Effector memory CD4-positive, alpha-beta T cell (primary cell): ENCODE measurements around the gene ELL2.
"Not testable (repeated sequence)": the region's sequence is repeated elsewhere in the genome, so short reads cannot be mapped to it uniquely, and the experiment has no call there.

ENCODE experiments used
- DNase-seq, 3 donors: peaks; one replicate each; pipeline ENCODE4 v3.0.0-alpha.2; 2020
- H3K27ac ChIP-seq: 2 replicates; pipeline ENCODE4 v1.7.0; 2013; ENCODE audit warnings: mild to moderate bottlenecking, low read length, moderate library complexity; ENCODE audit not compliant: insufficient read depth, poor library complexity, severe bottlenecking
- H3K27me3 ChIP-seq: replicated peaks from 2 replicates; pipeline ENCODE4 v1.7.0; 2013; ENCODE audit warnings: mild to moderate bottlenecking, low read length; ENCODE audit not compliant: insufficient read depth, control insufficient read depth, poor library complexity, severe bottlenecking
- H3K36me3 ChIP-seq: 2 replicates; pipeline ENCODE4 v1.7.0; 2013; ENCODE audit warnings: mild to moderate bottlenecking, low read length, moderate library complexity; ENCODE audit not compliant: control insufficient read depth, insufficient read depth
- H3K4me1 ChIP-seq: 2 replicates; pipeline ENCODE4 v1.7.0; 2013; ENCODE audit warnings: low read length, mild to moderate bottlenecking; ENCODE audit not compliant: control insufficient read depth, insufficient read depth, poor library complexity, severe bottlenecking
- H3K4me3 ChIP-seq: 2 replicates; pipeline ENCODE4 v1.7.0; 2013; ENCODE audit warnings: low read length, low read depth, mild to moderate bottlenecking; ENCODE audit not compliant: insufficient read depth, poor library complexity, severe bottlenecking
- H3K9me3 ChIP-seq: 2 replicates; pipeline ENCODE4 v1.7.0; 2013; ENCODE audit warnings: mild to moderate bottlenecking, low read length, moderate library complexity; ENCODE audit not compliant: control insufficient read depth

ELL2 gene

GRCh38 chr5:95934207-95934804, 27.3 kb downstream of the ELL2 start:
- no peak for DNase-seq
- Histone ChIP-seq H3K4me1 (no peaks in the 10 kb centered on the region), H3K36me3 (no peaks in the 10 kb centered on the region), H3K4me3 (no peak overlapping the region), H3K27me3 (no peaks in the 10 kb centered on the region), H3K9me3 (no peaks in the 10 kb centered on the region), H3K27ac (no peak overlapping the region)

GRCh38 chr5:95932941-95933340, 28.7 kb downstream of the ELL2 start:
- Histone ChIP-seq H3K9me3 (no peaks in the 10 kb centered on the region), H3K4me3 (no peak overlapping the region), H3K27me3 (no peaks in the 10 kb centered on the region), H3K27ac (no peak overlapping the region), H3K36me3 (no peaks in the 10 kb centered on the region), H3K4me1 (no peaks in the 10 kb centered on the region)
- no peak for DNase-seq

- Histone ChIP-seq H3K27me3 (no peaks in the 10 kb centered on the region), H3K4me1 (no peaks in the 10 kb centered on the region), H3K27ac (no peak overlapping the region), H3K4me3 (no peak overlapping the region), H3K9me3 (no peaks in the 10 kb centered on the region), H3K36me3 (no peaks in the 10 kb centered on the region)
- DNase-seq = no peak
These were observed 30.4 kb downstream of the ELL2 start for GRCh38 chr5:95931079-95931833.

- no peak overlapping the region for H3K27ac ChIP-seq
- DNase-seq = no peak
- H3K36me3 ChIP-seq = no peaks in the 10 kb centered on the region
- H3K9me3 ChIP-seq = no peaks in the 10 kb centered on the region
- H3K27me3 ChIP-seq = no peaks in the 10 kb centered on the region
- H3K4me3 ChIP-seq = no peak overlapping the region
- H3K4me1 ChIP-seq = no peaks in the 10 kb centered on the region
These were observed 31.3 kb downstream of the ELL2 start for GRCh38 chr5:95930141-95930930.

- Histone ChIP-seq H3K4me3 (no peak overlapping the region), H3K27me3 (no peaks in the 10 kb centered on the region), H3K27ac (no peak overlapping the region), H3K36me3 (no peaks in the 10 kb centered on the region), H3K4me1 (no peaks in the 10 kb centered on the region), H3K9me3 (no peaks in the 10 kb centered on the region)
- DNase-seq = no peak
These were observed 32.9 kb downstream of the ELL2 start for GRCh38 chr5:95928724-95929253.

- DNase-seq = no peak
- no peak overlapping the region for H3K4me3 ChIP-seq
- no peak overlapping the region for H3K27ac ChIP-seq
- H3K27me3 ChIP-seq = no peaks in the 10 kb centered on the region
- no peaks in the 10 kb centered on the region for H3K36me3 ChIP-seq
- no peaks in the 10 kb centered on the region for H3K4me1 ChIP-seq
- no peaks in the 10 kb centered on the region for H3K9me3 ChIP-seq
These were observed 33.5 kb downstream of the ELL2 start for GRCh38 chr5:95927927-95928723.

GRCh38 chr5:95927300-95927699, 34.4 kb downstream of the ELL2 start:
- not testable (repeated sequence) for H3K27ac ChIP-seq, H3K9me3 ChIP-seq, H3K36me3 ChIP-seq, H3K27me3 ChIP-seq, H3K4me1 ChIP-seq, DNase-seq, H3K4me3 ChIP-seq

GRCh38 chr5:95925939-95926338, 35.7 kb downstream of the ELL2 start:
- Histone ChIP-seq H3K27me3 (no peaks in the 10 kb centered on the region), H3K4me3 (no peak overlapping the region), H3K9me3 (no peaks in the 10 kb centered on the region), H3K4me1 (no peaks in the 10 kb centered on the region), H3K36me3 (no peaks in the 10 kb centered on the region), H3K27ac (no peak overlapping the region)
- DNase-seq = no peak

- no peaks in the 10 kb centered on the region for H3K9me3 ChIP-seq
- H3K27ac ChIP-seq = no peak overlapping the region
- no peaks in the 10 kb centered on the region for H3K27me3 ChIP-seq
- H3K4me3 ChIP-seq = no peak overlapping the region
- H3K36me3 ChIP-seq = no peaks in the 10 kb centered on the region
- DNase-seq = no peak
- no peaks in the 10 kb centered on the region for H3K4me1 ChIP-seq
These were observed 36.3 kb downstream of the ELL2 start for GRCh38 chr5:95925378-95925744.
